ENCODE results near the gene ARPC2. TPM values are rescaled to one million over a fixed set of nuclear protein-coding genes. Genes with fewer than 3 reads are reported as not detected.
A peak's percentile ranks its signal among the peaks of the same experiment; 100 is the strongest.

ARPC2 gene
- total and polyA plus RNA-seq, 4 donors = 163 to 248 (median 214) TPM

DNA sequence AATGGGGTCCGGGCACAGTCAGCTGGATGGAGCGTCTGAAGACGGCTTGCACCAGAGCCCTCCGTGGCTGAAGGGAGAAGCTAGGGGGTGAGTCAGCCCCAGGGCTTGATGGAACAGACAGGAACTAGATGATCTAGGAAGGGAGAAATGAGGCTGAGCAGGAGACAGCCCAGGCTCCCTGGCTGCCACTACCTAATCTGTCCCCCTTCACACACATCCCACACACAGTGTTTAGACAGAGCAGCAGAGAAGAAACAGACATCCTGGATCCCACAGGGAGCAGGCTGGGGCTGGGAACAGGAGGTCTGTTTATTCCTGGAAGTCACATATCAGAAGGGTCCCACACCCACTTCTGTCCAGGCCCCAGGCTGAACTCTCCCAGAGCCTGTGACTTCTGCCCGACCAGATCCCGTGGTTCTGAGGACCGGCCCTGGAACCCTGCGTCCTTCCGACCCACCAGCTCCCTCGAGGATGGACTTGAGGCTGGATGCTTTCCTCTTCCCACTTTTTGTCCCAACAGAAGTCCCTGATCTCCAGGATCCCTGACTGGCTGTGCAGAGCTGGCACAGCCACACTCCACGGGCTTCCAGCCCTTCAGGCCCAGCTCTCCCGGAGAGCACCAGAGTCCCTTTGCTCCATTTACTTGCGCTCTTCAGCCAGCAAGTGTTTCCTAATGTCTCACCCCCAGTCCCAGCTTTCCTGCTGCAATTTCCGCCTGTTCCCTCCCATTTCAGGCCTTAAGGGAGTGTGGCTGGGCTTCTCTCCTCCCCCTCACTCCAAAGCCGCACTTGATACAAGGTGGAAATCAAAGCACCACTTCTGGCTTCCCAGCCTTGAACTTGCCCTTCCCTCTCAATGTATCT lies 42.3 kb downstream of the ARPC2 start:
- no peak for DNase-seq (ENCODE audit: low read depth in 4 of 6, low spot score in 6 of 6)
- Histone ChIP-seq H3K4me3 (ENCODE audit: low read depth, low read length) (no peak overlapping the region), H3K27me3 (ENCODE audit: control insufficient read depth, insufficient read depth, low read length) (no peaks in the 10 kb centered on the region), H3K36me3 (ENCODE audit: control insufficient read depth, insufficient read depth, low read length) (peaks cover 41% of the 10 kb centered on the region), H3K27ac (ENCODE audit: low read depth, low read length) (peak overlapping the region; percentile 17), H3K9me3 (ENCODE audit: control insufficient read depth, insufficient read depth, low read length) (no peaks in the 10 kb centered on the region), H3K4me1 (ENCODE audit: control insufficient read depth, insufficient read depth, low read length) (peaks cover 22% of the 10 kb centered on the region)
- WGBS (ENCODE audit: insufficient coverage) = 80% methylated on average over 12 of the region's 15 CpGs

DNA sequence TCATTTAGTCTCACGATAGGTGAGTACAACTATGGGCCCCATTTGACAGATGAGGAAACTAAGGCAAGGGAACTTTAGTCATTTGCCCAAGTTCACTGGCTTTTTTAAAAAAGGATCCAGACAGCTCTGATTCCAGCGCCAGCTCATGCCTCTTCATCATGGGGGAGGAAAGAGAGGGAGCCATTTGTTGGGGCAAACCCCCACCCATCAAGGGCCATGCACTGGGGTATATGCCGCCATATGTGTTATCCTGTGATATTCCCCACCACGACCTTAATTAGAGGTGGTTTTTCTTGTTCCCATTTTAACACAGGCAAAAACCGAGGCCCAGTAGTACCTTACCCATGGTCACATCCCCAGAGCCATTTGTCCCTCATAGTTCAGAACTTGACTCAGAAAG lies 43.2 kb downstream of the ARPC2 start:
- Histone ChIP-seq H3K36me3 (ENCODE audit: control insufficient read depth, insufficient read depth, low read length) (peaks cover 43% of the 10 kb centered on the region), H3K27ac (ENCODE audit: low read depth, low read length) (no peak overlapping the region), H3K27me3 (ENCODE audit: control insufficient read depth, insufficient read depth, low read length) (no peaks in the 10 kb centered on the region), H3K9me3 (ENCODE audit: control insufficient read depth, insufficient read depth, low read length) (no peaks in the 10 kb centered on the region), H3K4me3 (ENCODE audit: low read depth, low read length) (no peak overlapping the region), H3K4me1 (ENCODE audit: control insufficient read depth, insufficient read depth, low read length) (peaks cover 22% of the 10 kb centered on the region)
- DNase-seq (ENCODE audit: low read depth in 4 of 6, low spot score in 6 of 6) = no peak
- WGBS (ENCODE audit: insufficient coverage) = 94% methylated on average over 2 of the region's 5 CpGs

DNA sequence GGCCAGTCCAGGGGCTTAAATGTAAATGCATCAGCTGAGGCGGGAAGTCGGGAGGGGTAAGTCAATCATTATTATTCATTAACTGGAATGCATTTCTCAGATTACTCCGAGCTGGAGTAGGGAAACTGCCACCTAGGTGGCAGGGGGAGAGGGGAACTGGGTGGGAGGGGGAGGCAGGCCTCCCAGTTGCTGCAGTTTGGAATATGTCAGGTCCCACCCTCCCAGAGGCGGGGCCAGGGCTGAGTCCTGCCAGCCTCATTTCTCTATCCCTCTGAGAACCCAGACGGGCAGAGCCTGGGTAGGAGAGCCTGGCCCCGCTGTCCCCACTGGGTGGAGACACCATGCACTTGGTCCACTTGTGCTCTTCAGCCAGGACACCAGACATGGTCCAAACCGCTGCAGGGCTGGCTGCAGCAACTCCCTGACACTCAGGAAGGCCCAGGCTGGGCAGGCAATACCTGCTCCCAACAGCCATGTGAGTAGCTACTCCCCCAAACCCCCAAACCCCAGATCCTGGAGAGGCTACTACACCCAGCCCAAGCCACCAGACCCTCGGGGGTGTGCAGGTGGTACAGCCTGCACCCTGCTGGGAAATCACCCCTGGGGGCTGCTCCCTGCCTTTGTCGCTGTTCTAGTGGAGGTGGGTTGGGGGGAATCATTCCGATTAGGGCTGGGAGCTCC lies 43.9 kb downstream of the ARPC2 start, which contains the start of gene GPBAR1:
Gene GPBAR1, plus strand, starts transcription at position 274 of the 681 bp plus-strand sequence. CDS start 1,710 bp downstream, outside the sequence.
- WGBS (ENCODE audit: insufficient coverage) = 55% methylated on average over 6 of the region's 10 CpGs
- no peak for DNase-seq (ENCODE audit: low read depth in 4 of 6, low spot score in 6 of 6)
- Histone ChIP-seq H3K27me3 (ENCODE audit: control insufficient read depth, insufficient read depth, low read length) (no peaks in the 10 kb centered on the region), H3K9me3 (ENCODE audit: control insufficient read depth, insufficient read depth, low read length) (no peaks in the 10 kb centered on the region), H3K36me3 (ENCODE audit: control insufficient read depth, insufficient read depth, low read length) (peaks cover 50% of the 10 kb centered on the region), H3K4me3 (ENCODE audit: low read depth, low read length) (no peak within 1 kb of the TSS), H3K4me1 (ENCODE audit: control insufficient read depth, insufficient read depth, low read length) (peaks cover 22% of the 10 kb centered on the region), H3K27ac (ENCODE audit: low read depth, low read length) (peak within 1 kb of the TSS; percentile 10)

DNA sequence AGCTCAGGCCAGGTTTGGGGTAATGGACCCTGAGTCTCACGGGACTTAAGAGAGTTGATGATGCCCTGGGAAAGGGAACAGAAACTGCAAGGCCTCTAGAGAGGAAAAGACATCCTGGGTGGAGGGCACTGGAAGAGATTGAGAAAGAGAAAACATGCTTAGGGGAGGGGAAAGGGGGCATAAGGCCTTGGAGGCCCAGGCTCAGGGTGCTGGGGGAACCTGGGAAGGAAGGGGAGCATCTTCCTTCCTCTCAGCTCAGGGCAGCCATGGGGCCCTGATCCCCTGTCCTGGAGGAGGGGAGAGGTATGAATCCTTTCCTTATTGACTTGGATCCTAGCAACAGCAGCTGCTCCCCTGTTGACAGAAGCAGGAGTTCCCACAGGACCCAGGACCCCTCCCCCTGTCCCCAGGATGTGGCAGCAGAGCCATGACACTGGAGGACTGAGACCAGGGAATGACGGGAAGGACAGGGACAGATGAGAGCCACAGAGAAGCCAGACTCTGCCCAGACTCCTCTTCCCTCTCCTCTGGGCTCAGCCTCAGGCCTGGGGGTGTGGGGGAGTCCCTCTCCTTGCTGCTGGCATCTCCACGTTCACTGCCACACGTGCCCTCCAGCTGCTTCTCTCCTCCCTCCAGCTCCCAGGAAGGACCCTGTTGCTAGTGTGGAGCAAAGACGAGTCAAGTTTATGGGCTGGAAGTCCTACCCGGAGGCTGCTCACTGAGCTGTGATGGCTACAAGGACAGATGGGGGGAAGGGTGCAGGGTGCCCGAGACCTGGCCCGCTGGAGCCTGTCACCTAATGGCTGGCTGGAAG lies 44.6 kb downstream of the ARPC2 start:
- Histone ChIP-seq H3K36me3 (ENCODE audit: control insufficient read depth, insufficient read depth, low read length) (peaks cover 57% of the 10 kb centered on the region), H3K9me3 (ENCODE audit: control insufficient read depth, insufficient read depth, low read length) (no peaks in the 10 kb centered on the region), H3K4me3 (ENCODE audit: low read depth, low read length) (no peak overlapping the region), H3K27ac (ENCODE audit: low read depth, low read length) (no peak overlapping the region), H3K4me1 (ENCODE audit: control insufficient read depth, insufficient read depth, low read length) (peaks cover 22% of the 10 kb centered on the region), H3K27me3 (ENCODE audit: control insufficient read depth, insufficient read depth, low read length) (no peaks in the 10 kb centered on the region)
- DNase-seq (ENCODE audit: low read depth in 4 of 6, low spot score in 6 of 6) = no peak
- 49% methylated on average over 6 of the region's 8 CpGs for WGBS (ENCODE audit: insufficient coverage)

DNA sequence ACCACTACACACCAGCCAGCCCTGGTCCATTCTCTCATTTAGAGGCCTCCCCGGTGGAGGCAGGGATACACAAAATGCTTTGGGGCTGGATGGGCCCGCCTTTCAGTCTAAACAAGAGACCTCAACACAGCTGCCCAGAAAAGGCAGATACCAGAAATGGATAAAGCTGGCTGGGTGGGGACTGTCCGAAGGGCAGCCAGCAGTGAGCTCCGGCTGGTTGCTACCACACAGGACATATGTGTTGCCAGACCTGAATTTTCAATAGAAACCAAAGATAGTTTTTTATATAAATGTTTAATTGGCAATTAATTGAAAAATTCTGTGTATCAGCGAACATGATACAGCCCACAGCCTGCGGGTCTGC lies 45.2 kb downstream of the ARPC2 start:
- Histone ChIP-seq H3K36me3 (ENCODE audit: control insufficient read depth, insufficient read depth, low read length) (peaks cover 59% of the 10 kb centered on the region), H3K4me1 (ENCODE audit: control insufficient read depth, insufficient read depth, low read length) (peaks cover 22% of the 10 kb centered on the region), H3K4me3 (ENCODE audit: low read depth, low read length) (no peak overlapping the region), H3K27me3 (ENCODE audit: control insufficient read depth, insufficient read depth, low read length) (no peaks in the 10 kb centered on the region), H3K9me3 (ENCODE audit: control insufficient read depth, insufficient read depth, low read length) (no peaks in the 10 kb centered on the region), H3K27ac (ENCODE audit: low read depth, low read length) (no peak overlapping the region)
- 91% methylated on average over 2 of the region's 6 CpGs for WGBS (ENCODE audit: insufficient coverage)
- no peak for DNase-seq (ENCODE audit: low read depth in 4 of 6, low spot score in 6 of 6)

DNA sequence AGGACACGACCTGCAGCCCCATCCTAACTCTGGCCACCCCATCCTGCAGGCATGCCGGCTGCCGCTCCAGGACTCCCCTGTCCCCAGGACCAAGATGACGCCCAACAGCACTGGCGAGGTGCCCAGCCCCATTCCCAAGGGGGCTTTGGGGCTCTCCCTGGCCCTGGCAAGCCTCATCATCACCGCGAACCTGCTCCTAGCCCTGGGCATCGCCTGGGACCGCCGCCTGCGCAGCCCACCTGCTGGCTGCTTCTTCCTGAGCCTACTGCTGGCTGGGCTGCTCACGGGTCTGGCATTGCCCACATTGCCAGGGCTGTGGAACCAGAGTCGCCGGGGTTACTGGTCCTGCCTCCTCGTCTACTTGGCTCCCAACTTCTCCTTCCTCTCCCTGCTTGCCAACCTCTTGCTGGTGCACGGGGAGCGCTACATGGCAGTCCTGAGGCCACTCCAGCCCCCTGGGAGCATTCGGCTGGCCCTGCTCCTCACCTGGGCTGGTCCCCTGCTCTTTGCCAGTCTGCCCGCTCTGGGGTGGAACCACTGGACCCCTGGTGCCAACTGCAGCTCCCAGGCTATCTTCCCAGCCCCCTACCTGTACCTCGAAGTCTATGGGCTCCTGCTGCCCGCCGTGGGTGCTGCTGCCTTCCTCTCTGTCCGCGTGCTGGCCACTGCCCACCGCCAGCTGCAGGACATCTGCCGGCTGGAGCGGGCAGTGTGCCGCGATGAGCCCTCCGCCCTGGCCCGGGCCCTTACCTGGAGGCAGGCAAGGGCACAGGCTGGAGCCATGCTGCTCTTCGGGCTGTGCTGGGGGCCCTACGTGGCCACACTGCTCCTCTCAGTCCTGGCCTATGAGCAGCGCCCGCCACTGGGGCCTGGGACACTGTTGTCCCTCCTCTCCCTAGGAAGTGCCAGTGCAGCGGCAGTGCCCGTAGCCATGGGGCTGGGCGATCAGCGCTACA lies 45.9 kb downstream of the ARPC2 start:
- Histone ChIP-seq H3K4me3 (ENCODE audit: low read depth, low read length) (no peak overlapping the region), H3K4me1 (ENCODE audit: control insufficient read depth, insufficient read depth, low read length) (peaks cover 22% of the 10 kb centered on the region), H3K27ac (ENCODE audit: low read depth, low read length) (no peak overlapping the region), H3K27me3 (ENCODE audit: control insufficient read depth, insufficient read depth, low read length) (no peaks in the 10 kb centered on the region), H3K36me3 (ENCODE audit: control insufficient read depth, insufficient read depth, low read length) (peaks cover 65% of the 10 kb centered on the region), H3K9me3 (ENCODE audit: control insufficient read depth, insufficient read depth, low read length) (no peaks in the 10 kb centered on the region)
- WGBS (ENCODE audit: insufficient coverage) = 87% methylated on average over 39 of the region's 39 CpGs
- no peak for DNase-seq (ENCODE audit: low read depth in 4 of 6, low spot score in 6 of 6)

DNA sequence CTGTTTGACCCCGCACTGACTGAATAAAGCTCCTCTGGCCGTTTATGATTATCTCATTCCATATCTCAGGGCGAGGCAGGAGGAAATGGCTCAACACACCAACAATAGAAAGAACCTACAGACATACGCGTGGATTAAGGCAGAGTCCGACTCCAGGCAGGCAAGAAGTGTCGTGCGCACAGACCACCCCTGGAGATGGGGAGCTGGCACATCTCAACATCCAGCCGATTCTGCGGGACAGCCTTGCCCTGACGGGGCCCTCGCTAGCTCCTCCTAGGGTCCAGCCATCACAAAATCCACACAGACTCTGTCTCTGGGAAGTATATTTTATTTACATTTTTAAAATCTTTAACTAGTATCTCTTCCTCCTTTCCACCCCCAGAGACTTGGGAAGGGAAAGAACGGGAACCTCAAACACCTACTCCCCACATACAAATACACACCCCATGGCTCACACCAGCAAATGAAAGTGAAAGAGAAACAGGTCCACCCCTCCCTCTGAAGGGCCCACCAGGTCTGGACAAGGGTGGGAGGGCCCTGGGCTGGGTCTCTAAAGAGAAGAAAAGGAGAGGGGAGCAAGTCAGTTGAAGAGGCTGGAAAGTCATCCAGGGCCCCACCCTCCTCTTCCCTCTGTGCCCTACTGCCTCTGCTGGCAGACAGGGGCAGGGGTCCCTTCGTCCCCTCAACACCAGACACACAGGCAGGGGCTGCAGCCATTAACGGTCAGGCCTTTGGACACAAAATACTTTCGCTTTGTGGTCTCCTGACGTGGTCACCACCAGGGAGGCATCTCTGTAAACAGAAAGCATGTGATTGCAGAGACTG lies 47.0 kb downstream of the ARPC2 start:
- H3K9me3 ChIP-seq (ENCODE audit: control insufficient read depth, insufficient read depth, low read length) = no peaks in the 10 kb centered on the region
- 90% methylated on average over 11 of the region's 17 CpGs for WGBS (ENCODE audit: insufficient coverage)

DNA sequence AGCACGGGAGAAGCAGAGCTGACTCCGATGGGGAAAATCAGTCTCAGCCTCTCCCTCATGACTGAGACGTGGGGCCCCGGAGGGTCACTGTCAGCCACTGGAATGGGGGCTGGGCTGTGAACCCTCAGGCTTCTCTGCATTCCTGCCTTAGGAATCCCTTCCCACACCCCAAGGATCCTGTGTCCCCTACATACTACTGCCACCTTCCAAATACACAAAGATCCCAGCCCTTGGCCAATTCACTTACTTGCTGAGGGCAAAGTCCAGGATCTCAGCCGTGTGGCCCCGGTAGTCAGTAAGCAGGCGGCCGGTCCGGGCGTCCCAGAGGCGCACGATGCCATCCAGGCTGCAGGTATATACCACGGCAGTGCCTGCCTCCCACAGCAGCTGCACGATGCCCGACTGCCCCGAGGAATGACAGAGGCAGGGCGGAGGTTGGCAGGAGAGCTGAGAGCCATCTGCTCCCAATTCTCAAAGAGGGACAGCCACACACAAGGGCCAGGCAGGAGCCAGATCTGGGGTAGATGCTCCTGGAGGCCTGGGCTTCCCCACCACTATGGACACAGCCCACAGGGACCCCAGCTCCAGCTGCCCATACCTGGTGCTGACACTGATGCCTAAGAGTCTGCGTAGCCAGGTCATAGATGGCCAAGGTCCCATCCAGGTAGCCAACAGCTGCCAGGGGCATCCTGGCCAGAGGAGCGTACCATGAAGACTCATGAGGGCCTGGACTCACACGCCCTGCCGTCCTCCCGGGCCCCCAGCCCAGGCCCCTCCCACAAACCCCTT lies 48.0 kb downstream of the ARPC2 start:
- no peaks in the 10 kb centered on the region for H3K9me3 ChIP-seq (ENCODE audit: control insufficient read depth, insufficient read depth, low read length)
- no peaks in the 10 kb centered on the region for H3K27me3 ChIP-seq (ENCODE audit: control insufficient read depth, insufficient read depth, low read length)
- H3K36me3 ChIP-seq (ENCODE audit: control insufficient read depth, insufficient read depth, low read length) = peaks cover 65% of the 10 kb centered on the region
- 92% methylated on average over 21 of the region's 22 CpGs for WGBS (ENCODE audit: insufficient coverage)
- DNase-seq (ENCODE audit: low read depth in 4 of 6, low spot score in 6 of 6) = no peak
- peaks cover 29% of the 10 kb centered on the region for H3K4me1 ChIP-seq (ENCODE audit: control insufficient read depth, insufficient read depth, low read length)
- no peak overlapping the region for H3K27ac ChIP-seq (ENCODE audit: low read depth, low read length)
- H3K4me3 ChIP-seq (ENCODE audit: low read depth, low read length) = no peak overlapping the region

More for the DNA sequence above, 47.0 kb downstream of the ARPC2 start:
- no peak overlapping the region for H3K4me3 ChIP-seq (ENCODE audit: low read depth, low read length)
- no peak overlapping the region for H3K27ac ChIP-seq (ENCODE audit: low read depth, low read length)
- H3K36me3 ChIP-seq (ENCODE audit: control insufficient read depth, insufficient read depth, low read length) = peaks cover 65% of the 10 kb centered on the region
- no peak for DNase-seq (ENCODE audit: low read depth in 4 of 6, low spot score in 6 of 6)
- peaks cover 23% of the 10 kb centered on the region for H3K4me1 ChIP-seq (ENCODE audit: control insufficient read depth, insufficient read depth, low read length)
- H3K27me3 ChIP-seq (ENCODE audit: control insufficient read depth, insufficient read depth, low read length) = no peaks in the 10 kb centered on the region
